GM18505 (cell line): ENCODE results near the gene NRP1.
"Not testable (repeated sequence)": the region's sequence is repeated elsewhere in the genome, so short reads cannot be mapped to it uniquely, and the experiment has no call there.

Source experiments
- ATAC-seq: cut with Tn5 transposase; IDR thresholded peaks from one replicate; pipeline ENCODE4 v1.9.1; 2021; ENCODE audit not compliant: unreplicated experiment
- POLR2A ChIP-seq: IDR thresholded peaks from 4 replicates; pipeline ENCODE4 v1.6.1; 2011; ENCODE audit warnings: borderline replicate concordance; ENCODE audit not compliant: insufficient read depth, insufficient read length; ENCODE audit errors: extremely low read depth

Gene NRP1

GRCh38 chr10:33231621-33232350 is 102.7 kb downstream of the NRP1 start:
- ATAC-seq: no peak
- no peak for TF ChIP-seq POLR2A

GRCh38 chr10:33229949-33230267 is 104.6 kb downstream of the NRP1 start:
- no peak for ATAC-seq
- no peak for TF ChIP-seq POLR2A

- TF ChIP-seq POLR2A: no peak
- ATAC-seq: no peak
Measured at GRCh38 chr10:33229252-33229948, 105.1 kb downstream of the NRP1 start.

- TF ChIP-seq POLR2A: no peak
- no peak for ATAC-seq
Measured at GRCh38 chr10:33228426-33228825, 106.0 kb downstream of the NRP1 start.

- no peak for TF ChIP-seq POLR2A
- ATAC-seq: no peak
Measured at GRCh38 chr10:33227489-33227888, 107.0 kb downstream of the NRP1 start.

GRCh38 chr10:33224251-33224965 is 110.1 kb downstream of the NRP1 start:
- no peak for ATAC-seq
- TF ChIP-seq POLR2A: no peak

GRCh38 chr10:33223326-33224000 is 111.0 kb downstream of the NRP1 start:
- no peak for TF ChIP-seq POLR2A
- no peak for ATAC-seq

- ATAC-seq: not testable (repeated sequence)
Measured at GRCh38 chr10:33222304-33222703, 112.2 kb downstream of the NRP1 start.

- no peak for TF ChIP-seq POLR2A
- no peak for ATAC-seq
Measured at GRCh38 chr10:33217854-33218253, 116.6 kb downstream of the NRP1 start.

- ATAC-seq: no peak
- TF ChIP-seq POLR2A: no peak
Measured at GRCh38 chr10:33216661-33217427, 117.6 kb downstream of the NRP1 start.

- ATAC-seq: no peak
- no peak for TF ChIP-seq POLR2A
Measured at GRCh38 chr10:33215635-33216034, 118.8 kb downstream of the NRP1 start.

- no peak for TF ChIP-seq POLR2A
- ATAC-seq: no peak
Measured at GRCh38 chr10:33215154-33215553, 119.3 kb downstream of the NRP1 start.

GRCh38 chr10:33214174-33214573 is 120.3 kb downstream of the NRP1 start:
- no peak for ATAC-seq
- TF ChIP-seq POLR2A: no peak
